ENCODE measurements around the gene MXI1.
A peak's percentile ranks its signal among the peaks of the same experiment; 100 is the strongest.

The MXI1 gene

GRCh38 chr10:110216942-110217661 is 9.7 kb downstream of the MXI1 start:
- DNase-seq = no peak

- no peak for DNase-seq
Observed at GRCh38 chr10:110217662-110218008, 10.2 kb downstream of the MXI1 start.

DNA sequence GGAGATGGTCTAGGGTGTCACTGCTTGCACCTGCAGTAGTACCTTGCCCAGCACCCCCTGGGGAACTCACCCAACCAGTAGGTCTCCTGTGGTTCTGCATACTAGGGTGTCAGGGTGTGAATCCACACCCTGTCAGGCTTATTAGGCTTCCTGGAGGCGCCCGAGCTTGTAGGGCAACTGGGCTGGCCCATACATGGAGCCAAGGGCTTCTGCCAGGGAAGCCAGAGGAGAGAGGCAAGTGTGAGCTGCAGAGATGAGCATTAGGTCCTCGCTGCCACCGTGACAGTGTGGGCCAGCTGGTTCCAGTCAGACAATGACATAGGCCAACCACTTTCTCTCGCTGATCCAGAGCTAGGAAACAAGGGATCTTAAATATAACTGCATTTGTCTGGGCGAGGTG is 11.2 kb downstream of the MXI1 start:
- DNase-seq = no peak

- DNase-seq = no peak
Observed at GRCh38 chr10:110219884-110220283, 12.5 kb downstream of the MXI1 start.

DNA sequence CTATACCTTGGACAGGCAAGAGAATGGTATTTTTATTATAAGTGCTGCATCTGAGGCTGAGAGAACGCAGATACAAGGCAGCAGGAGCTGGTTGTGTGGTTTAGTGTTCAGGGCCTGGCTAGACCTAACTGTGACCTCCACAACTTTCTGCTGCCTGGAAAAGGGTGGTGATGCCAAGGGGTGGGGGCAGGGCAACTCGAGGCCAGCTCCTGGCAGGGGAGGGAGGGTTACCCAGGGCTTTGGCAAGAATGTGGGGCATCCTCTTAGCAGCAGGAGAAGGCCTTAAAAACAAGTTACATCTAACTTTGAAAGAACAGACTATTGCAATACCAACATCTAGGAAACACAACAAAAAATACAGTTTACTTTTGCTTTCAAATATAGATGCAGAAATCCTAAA is 13.0 kb downstream of the MXI1 start:
- peak; percentile 6 for DNase-seq

DNA sequence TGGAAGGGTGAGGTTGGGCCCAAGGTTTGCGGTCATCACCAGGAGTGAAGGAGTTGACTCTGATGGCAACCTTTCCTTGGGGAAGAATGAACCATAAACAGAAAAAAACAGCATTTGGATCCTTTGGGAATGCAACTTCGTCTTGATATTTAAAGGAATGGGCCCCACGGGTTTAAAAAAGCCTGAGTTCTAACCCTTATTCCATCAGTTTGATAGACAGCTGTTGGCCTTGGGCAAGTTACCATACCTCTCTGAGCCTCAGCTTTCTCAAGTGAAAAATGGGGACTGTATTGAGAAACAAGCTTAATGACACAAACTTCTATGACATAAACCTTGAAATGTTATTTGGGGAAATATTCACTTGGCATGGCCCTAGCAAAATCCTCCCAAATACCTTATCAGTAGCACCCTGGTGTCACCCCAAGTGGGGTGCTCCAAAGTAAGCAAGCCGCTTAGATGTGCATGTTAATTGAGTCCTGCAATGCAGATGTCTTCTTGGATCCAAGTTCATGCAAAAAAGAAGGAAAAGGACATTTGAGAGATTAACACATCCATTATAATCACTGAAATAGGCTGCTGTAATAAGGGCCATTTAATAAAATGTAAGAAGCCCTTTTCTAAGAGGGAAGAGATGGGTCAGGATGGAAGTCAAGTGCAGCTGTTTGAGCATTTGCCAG is 13.8 kb downstream of the MXI1 start:
- DNase-seq = no peak

DNA sequence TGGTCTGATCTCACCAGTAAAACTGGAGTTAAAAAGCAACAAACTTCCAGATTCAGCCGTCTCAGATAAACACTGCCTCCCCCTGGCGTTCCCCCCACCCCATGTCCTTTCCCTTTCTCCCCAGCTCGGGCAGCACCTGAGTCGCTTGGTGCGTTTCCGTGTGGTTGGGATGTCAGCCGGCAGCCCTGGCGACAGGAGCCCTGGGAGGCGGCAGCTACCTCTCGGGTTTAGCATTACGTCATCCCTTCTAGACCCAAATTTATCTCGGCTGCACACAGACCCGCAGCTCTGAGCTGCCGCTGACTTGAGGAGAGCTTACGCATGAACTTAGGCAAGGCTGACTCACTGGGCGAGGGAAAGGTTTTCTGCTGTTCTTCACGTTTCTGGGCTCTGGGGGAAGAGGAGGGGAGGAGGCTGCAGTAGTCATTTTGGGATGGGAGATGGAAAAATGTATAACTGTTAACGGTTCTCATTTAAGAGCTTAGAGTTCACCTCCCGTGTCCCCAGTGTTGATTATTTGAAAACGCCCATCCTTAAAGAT is 14.4 kb downstream of the MXI1 start:
- DNase-seq = peak; percentile 76

- DNase-seq = no peak
Observed at GRCh38 chr10:110222641-110223297, 15.4 kb downstream of the MXI1 start.

- no peak for DNase-seq
Observed at GRCh38 chr10:110223298-110223925, 16.0 kb downstream of the MXI1 start.

GRCh38 chr10:110224992-110225391 is 17.6 kb downstream of the MXI1 start:
- no peak for DNase-seq

DNA sequence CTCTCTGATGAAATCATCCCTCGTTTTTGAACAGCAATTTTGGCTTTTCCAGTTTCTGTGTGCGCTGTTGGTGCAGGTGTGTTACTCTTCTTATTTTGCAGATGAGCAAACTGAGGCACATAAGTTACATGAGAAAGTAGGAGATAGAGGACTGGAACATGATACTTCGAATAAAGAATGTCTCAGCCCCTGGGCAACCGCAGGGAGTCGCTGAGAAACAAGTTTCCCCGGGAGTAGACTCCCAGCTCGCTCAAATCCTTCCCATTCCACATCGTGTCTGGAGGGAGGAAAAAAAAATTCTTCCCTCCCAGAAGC is 18.0 kb downstream of the MXI1 start:
- no peak for DNase-seq

DNA sequence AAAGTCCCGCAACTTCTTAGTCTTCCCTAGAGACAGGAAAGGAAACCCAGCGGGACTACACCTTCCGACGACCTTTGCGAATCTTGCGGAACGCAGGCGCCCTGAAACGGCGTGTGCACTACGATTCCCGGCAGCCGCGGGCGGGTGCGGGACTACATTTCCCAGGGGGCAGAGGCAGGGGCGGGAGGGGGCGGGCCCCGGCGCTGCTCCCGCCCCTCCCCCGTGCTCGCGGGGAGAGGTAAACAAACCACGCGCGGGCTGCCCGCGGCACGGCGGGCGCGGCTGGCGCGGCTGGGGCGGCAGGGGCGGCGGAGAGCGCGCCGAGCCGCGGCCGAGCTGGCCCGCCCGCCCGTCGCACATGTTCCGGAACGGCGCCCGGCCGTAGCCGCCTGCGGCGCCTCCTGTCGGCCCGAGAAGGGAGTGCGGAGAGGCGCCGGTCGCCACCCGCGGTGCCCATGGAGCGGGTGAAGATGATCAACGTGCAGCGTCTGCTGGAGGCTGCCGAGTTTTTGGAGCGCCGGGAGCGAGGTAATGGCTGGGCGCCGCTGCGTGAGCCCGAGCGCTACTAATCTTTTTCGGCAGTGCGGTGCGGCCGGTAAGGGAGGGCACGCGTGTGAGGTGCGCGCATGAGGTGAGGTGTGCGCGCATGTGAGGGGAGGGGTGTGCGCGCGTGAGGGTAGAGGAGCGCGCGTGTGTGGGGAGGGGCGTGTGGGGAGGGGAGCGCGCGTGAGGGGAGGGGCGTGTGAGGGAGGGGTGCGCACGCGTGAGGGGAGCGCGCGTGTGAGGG is 18.5 kb downstream of the MXI1 start:
- DNase-seq = peak; percentile 92

- DNase-seq = peak; percentile 83
Observed at GRCh38 chr10:110226543-110226925, 19.1 kb downstream of the MXI1 start.

DNA sequence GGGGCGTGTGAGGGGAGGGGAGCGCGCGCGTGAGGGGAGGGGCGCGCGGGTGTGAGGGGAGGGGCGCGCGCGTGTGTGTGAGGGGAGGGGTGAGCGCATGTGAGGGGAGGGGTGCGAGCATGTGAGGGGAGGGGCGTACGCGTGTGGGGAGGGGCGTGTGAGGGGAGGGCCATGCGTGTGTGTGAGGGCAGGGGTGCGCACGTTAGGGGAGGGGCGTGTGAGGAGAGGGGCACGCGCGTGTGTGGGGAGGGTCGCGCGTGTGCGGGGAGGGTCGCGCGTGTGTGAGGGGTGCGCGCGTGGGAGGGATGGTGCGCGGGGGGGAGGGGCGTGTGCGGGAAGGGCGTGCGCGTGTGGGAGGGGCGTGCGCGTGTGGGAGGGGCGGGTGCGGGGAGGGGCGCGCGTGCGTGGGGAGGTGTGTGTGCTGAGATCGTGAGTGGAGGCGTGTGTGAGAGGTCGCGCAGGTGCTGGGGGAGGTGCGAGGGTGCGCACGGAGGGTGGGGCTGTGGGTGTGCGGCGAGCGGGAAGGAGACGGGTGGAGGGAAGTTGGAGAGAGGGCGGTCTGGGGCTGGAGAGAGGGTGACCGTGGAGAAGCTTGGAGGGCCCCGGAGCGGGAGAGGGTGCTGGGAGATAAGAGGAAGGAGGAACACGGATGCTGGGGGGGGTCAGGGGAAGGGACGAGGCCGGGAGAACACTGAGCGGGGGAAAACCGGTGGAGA is 19.7 kb downstream of the MXI1 start:
- DNase-seq = peak; percentile 17

GRCh38 chr10:110228066-110228465 is 20.7 kb downstream of the MXI1 start:
- DNase-seq = no peak

DNA sequence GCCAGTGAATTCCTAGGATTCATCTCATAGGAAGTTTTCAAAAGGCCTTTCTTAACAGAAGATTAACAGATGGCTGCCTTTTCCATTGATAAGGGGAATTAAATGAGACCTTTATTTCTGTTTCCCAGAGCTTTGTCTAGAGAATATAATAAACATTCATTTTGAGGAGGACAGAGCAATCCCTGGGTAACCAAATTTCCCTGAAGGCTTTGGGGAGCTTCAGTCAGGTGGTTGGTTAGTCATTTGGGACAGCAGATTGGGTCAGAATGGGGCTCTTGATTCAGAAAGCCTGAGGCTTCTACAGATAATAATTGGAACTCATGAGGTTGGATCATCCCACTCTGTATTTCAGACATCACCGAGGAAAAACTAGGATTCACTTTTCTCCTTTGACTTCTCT is 21.8 kb downstream of the MXI1 start:
- no peak for DNase-seq

DNA sequence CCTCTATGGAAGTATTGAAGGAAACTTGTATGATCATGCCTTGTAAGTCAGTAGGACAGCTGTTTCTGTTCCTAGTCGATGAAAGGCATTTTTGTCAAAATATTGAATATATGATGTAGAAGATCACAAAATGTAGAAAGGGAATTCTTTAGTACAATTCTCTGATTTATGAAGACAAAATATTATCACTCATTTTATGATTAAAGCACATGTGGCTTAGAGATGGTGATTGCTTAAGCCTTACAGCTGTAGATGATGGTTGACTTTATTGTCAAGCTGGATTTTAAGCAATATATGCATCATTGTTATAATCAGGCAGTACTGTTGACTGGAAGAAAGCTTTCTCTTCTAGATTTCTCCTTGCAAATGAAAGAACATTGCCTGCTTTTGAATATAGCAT is 26.4 kb downstream of the MXI1 start:
- DNase-seq = no peak

- no peak for DNase-seq
Observed at GRCh38 chr10:110237894-110238480, 30.6 kb downstream of the MXI1 start.

DNA sequence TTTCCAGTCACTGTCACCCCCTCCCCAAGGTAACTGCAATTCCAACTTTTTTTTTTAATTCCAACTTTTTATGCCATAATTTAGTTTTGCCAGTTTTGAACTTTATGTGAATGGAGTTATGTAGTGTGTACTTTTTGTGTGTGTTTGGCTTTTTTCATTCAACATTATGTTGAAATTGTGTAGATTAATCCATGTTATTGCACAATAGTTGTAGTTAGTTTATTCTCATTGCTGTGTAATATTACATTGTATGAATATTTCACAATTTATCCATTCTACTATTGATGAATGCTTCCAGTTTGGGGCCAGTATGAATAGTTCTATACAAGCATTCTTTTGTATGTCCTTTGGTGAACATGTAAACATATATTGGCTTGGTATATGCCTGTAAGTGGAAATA is 32.5 kb downstream of the MXI1 start:
- DNase-seq = no peak

DNA sequence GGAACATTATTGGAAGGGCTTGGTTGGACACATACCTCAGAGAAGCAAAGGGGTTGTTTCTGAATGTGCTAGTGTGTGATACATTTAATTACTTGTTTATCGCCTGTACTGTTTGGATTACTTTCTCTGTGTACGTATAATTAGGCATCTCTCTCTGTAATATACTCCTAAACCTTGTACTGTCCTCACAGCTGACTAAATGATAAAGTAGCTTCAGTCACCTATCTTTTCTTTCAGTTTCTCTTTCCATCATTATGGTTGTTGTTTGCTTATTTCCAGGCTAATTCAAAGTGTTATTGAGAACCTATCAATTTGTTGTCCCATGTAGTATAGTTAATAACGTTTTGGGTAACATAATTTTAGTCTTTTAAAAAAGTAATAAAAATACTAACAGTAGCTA is 34.0 kb downstream of the MXI1 start:
- DNase-seq = no peak

GRCh38 chr10:110241841-110242240 is 34.4 kb downstream of the MXI1 start:
- no peak for DNase-seq

DNA sequence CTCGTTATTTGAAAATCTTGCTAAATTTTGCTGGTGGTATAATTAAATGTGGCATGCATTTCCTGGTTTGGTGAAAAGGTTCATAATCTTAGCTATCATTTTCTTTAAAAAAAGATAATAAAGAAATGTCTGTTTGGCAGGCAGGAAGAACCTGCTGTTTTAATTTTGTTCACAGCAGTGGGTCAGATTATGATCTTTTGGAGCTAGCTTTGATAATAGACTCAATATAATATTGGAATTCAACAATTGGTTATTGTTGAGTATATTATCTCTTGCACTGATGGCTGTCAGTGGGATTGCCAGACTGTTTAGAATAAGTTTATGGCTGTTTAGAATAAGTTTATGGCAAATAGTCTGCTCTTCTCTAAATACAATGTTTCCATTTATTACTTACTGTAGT is 35.1 kb downstream of the MXI1 start:
- DNase-seq = no peak

Measured in RPMI8226 (cell line).